ENCODE data around the gene RHBDF2. TPM values are rescaled to one million over a fixed set of nuclear protein-coding genes. Genes with fewer than 3 reads are reported as not detected.

RHBDF2 gene
- total RNA-seq, 1 experiment from 2014 or later, result 33.4 TPM

DNA sequence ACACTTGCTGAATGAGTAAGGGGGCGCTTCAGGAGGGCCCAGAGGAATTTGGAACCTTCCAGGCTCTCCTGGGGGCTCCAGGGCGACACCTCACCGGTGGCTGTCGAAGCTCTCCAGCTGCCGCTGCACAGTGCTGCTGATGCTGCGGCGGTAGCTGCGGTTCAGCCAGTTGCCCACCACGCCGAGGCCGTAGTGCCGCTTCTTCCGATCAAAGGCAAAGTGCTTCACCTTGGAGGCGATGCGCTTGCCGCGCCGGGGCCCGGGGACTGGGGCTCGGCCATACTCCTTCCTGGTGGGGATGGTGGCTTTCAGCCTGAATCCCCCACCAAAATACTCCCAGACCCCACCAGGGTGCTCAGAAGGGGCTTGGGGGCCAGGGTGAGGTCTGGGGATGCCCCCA, 24.5 kb downstream of the RHBDF2 start:
- Mint-ChIP-seq H3K9me3 (ENCODE audit: unreplicated experiment) (no peaks in the 10 kb centered on the region), H3K27me3 (ENCODE audit: insufficient read depth, unreplicated experiment) (no peaks in the 10 kb centered on the region), H3K4me3 (ENCODE audit: unreplicated experiment) (no peak overlapping the region), H3K4me1 (ENCODE audit: insufficient read depth, unreplicated experiment) (no peaks in the 10 kb centered on the region), H3K27ac (ENCODE audit: low read depth, unreplicated experiment) (no peak overlapping the region), H3K36me3 (ENCODE audit: insufficient read depth, unreplicated experiment) (peaks cover 23% of the 10 kb centered on the region)
- ChIA-PET CTCF (interaction anchor here (0.5 to 1.9 kb wide), 7 partner anchors 10 to 169 kb away, joined by 3 to 7 read pairs (median 5); partner anchors contain the start of genes AANAT and QRICH2), POLR2A (no interaction called here)
- BruUV-seq (replicated peaks), result no TSS peak
- TF ChIP-seq, protein P1, sequence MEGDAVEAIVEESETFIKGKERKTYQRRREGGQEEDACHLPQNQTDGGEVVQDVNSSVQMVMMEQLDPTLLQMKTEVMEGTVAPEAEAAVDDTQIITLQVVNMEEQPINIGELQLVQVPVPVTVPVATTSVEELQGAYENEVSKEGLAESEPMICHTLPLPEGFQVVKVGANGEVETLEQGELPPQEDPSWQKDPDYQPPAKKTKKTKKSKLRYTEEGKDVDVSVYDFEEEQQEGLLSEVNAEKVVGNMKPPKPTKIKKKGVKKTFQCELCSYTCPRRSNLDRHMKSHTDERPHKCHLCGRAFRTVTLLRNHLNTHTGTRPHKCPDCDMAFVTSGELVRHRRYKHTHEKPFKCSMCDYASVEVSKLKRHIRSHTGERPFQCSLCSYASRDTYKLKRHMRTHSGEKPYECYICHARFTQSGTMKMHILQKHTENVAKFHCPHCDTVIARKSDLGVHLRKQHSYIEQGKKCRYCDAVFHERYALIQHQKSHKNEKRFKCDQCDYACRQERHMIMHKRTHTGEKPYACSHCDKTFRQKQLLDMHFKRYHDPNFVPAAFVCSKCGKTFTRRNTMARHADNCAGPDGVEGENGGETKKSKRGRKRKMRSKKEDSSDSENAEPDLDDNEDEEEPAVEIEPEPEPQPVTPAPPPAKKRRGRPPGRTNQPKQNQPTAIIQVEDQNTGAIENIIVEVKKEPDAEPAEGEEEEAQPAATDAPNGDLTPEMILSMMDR (IDR thresholded peaks at IDR 0.05; ENCODE audit: unreplicated experiment), result no peak
- intact Hi-C loops (cut with micrococcal nuclease), result no loop called here
- DNase-seq (ENCODE audit: unreplicated experiment), result no peak

DNA sequence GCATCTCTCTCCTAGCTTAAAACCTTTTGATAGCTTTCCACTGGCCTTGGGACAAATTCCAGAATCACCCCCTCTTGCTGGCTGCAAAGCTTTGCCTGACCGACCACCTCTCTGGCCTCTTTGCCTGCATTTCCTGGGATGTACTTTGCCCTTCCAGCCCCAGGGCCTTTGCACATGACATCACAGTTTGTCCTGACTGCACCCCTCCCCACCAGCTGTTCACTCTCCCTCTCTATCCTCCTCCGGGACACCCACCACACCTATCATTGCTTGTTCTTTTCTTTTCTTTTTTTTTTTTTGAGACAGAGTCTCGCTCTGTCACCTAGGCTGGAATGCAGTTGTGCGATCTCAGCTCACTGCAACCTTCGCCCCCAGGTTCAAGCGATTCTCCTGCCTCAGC, 25.9 kb downstream of the RHBDF2 start:
- DNase-seq (ENCODE audit: unreplicated experiment), result no peak
- H3K9me3 Mint-ChIP-seq (ENCODE audit: unreplicated experiment), result no peaks in the 10 kb centered on the region
- intact Hi-C loops (cut with micrococcal nuclease), result no loop called here
- H3K27ac Mint-ChIP-seq (ENCODE audit: low read depth, unreplicated experiment), result no peak overlapping the region
- H3K4me1 Mint-ChIP-seq (ENCODE audit: insufficient read depth, unreplicated experiment), result no peaks in the 10 kb centered on the region
- H3K36me3 Mint-ChIP-seq (ENCODE audit: insufficient read depth, unreplicated experiment), result peaks cover 22% of the 10 kb centered on the region
- ChIA-PET CTCF (interaction anchor here (0.6 to 2.2 kb wide), 4 partner anchors 9 to 1519 kb away, joined by 3 to 12 read pairs (median 6); no protein-coding TSS in a partner anchor), POLR2A (no interaction called here)
- no TSS peak for BruUV-seq (replicated peaks)
- H3K27me3 Mint-ChIP-seq (ENCODE audit: insufficient read depth, unreplicated experiment), result no peaks in the 10 kb centered on the region
- TF ChIP-seq, protein P1 (IDR thresholded peaks at IDR 0.05; ENCODE audit: unreplicated experiment), result no peak
- H3K4me3 Mint-ChIP-seq (ENCODE audit: unreplicated experiment), result no peak overlapping the region

DNA sequence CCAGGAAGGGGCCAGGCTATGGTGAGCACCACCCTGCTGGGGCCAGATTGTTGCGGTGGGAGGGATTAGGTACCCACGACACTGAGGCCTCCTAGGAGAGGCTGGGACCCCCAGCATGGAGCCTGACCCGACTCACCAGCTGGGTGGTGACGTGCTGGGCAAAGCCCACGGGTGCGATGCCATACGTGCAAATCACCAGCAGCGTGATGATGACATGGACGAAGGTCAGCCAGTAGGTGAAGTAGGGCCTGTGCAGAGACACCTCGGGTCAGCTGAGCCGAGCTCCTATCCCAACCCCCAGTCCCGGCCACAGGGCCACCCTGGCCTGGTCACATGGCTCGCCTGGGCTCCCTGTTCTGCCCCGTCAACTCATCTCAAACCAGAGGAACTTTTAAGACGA, 26.3 kb downstream of the RHBDF2 start:
- H3K27ac Mint-ChIP-seq (ENCODE audit: low read depth, unreplicated experiment), result no peak overlapping the region
- DNase-seq (ENCODE audit: unreplicated experiment), result no peak
- H3K27me3 Mint-ChIP-seq (ENCODE audit: insufficient read depth, unreplicated experiment), result no peaks in the 10 kb centered on the region
- BruUV-seq (replicated peaks), result no TSS peak
- H3K36me3 Mint-ChIP-seq (ENCODE audit: insufficient read depth, unreplicated experiment), result peaks cover 22% of the 10 kb centered on the region
- H3K4me1 Mint-ChIP-seq (ENCODE audit: insufficient read depth, unreplicated experiment), result no peaks in the 10 kb centered on the region
- H3K4me3 Mint-ChIP-seq (ENCODE audit: unreplicated experiment), result no peak overlapping the region
- intact Hi-C loops (cut with micrococcal nuclease), result no loop called here
- ChIA-PET POLR2A (no interaction called here), CTCF (interaction anchor here (0.5 to 2.2 kb wide), 6 partner anchors 9 to 1520 kb away, joined by 3 to 12 read pairs (median 6); no protein-coding TSS in a partner anchor)
- no peaks in the 10 kb centered on the region for H3K9me3 Mint-ChIP-seq (ENCODE audit: unreplicated experiment)
- TF ChIP-seq, protein P1 (IDR thresholded peaks at IDR 0.05; ENCODE audit: unreplicated experiment), result no peak

DNA sequence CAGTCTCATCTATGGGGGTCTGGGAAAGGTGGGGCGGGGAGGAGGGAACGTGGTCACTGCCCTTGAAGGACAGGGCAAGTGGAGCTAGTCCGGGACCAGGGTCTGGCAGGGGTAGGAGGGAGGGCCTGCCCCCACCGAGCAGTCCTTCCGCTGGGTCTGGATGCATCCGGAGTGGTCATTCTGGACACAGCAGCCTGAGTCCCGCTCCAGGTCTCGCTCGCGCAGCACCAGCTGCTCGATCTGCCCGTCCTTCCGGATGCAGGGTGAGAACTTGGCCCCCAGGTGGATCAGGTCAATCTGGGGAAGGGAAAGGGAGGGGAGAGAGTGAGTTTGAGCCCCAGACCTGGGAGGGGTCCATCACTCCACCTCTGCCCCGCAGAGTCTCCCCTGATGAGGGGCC, 27.0 kb downstream of the RHBDF2 start:
- DNase-seq (ENCODE audit: unreplicated experiment), result no peak
- no TSS peak for BruUV-seq (replicated peaks)
- Mint-ChIP-seq H3K36me3 (ENCODE audit: insufficient read depth, unreplicated experiment) (peaks cover 17% of the 10 kb centered on the region), H3K27me3 (ENCODE audit: insufficient read depth, unreplicated experiment) (no peaks in the 10 kb centered on the region), H3K27ac (ENCODE audit: low read depth, unreplicated experiment) (no peak overlapping the region), H3K4me1 (ENCODE audit: insufficient read depth, unreplicated experiment) (no peaks in the 10 kb centered on the region), H3K4me3 (ENCODE audit: unreplicated experiment) (no peak overlapping the region), H3K9me3 (ENCODE audit: unreplicated experiment) (no peaks in the 10 kb centered on the region)
- ChIA-PET POLR2A (no interaction called here), CTCF (interaction anchor here (1.1 to 2.2 kb wide), 2 partner anchors 8 to 30 kb away, joined by 5 to 12 read pairs; no protein-coding TSS in a partner anchor)
- intact Hi-C loops (cut with micrococcal nuclease), result no loop called here
- TF ChIP-seq, protein P1 (IDR thresholded peaks at IDR 0.05; ENCODE audit: unreplicated experiment), result no peak
